CD4-positive, alpha-beta T cell treated with Interleukin-4 for 4 hours (primary cell): ENCODE measurements around the gene DENND6A.
"Not testable (repeated sequence)": the region's sequence is repeated elsewhere in the genome, so short reads cannot be mapped to it uniquely, and the experiment has no call there.

Experiments
- DNase-seq: peaks from one replicate; pipeline ENCODE4 v3.0.0-alpha.2; 2020

The DENND6A gene

DNA sequence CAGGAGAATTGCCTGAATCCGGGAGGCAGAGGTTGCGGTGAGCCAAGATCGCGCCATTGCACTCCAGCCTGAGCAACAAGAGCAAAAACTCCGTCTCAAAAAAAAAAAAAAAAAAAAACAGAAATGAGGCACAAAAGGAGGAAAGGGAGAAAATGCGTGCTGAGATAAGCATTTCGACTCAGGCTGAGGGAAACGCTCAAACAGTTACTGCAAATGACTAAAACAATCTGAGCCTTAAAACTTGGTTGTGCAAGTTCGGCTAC is 813 bp downstream of the DENND6A start:
- not testable (repeated sequence) for DNase-seq

- DNase-seq = no peak
These were observed 1.3 kb downstream of the DENND6A start for GRCh38 chr3:57691411-57692132.

DNA sequence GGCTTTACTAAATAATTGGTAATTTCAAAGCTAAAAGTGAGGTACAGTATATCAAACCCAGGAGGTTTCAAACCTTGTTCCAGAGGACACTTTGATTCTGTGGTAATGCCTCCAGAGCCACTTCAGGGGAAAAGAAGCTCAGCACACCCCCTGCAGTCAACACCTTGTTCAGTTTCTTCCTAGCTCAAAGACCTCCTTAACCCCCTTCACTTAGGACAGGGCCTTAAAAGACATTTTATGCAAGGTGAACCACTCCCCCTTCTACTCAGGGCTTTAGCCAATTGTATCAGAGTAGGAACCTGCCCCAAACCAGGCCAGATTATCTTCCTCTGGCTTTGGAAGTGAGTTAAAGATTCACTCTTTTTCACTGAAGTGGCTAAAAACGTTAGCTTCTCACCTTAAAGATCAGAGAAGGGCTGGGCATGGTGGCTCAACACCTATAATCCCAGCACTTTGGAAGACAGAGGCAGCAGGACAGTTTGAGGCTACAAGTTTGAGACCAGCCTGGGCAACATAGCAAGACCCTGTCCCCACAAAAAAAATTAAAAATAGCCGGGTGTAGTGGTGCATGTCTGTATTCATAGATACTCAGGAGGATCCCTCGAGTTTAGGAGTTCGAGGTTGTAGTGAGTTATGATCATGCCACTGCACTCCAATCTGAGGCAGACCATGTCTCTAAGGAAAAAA is 3.4 kb downstream of the DENND6A start:
- DNase-seq = no peak

DNA sequence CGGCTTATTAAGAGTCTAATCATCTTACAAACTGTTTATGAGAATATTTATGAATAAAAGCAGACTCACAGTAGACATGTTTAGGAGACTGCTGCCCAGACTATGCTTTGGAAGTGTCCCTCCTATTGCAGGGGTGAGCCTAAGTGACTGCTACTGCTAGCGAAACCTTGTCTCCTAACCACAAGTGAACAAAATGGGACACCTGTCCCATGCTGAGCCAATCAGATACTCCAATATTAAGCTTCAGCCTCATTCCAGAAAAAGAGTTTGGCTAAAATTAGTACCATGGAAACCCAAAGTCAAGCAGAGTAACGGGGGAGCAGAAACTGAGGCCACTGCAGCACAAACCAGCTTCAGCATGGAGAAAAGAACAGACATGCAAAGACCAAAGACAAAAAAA is 4.6 kb downstream of the DENND6A start:
- no peak for DNase-seq

- no peak for DNase-seq
These were observed 9.6 kb downstream of the DENND6A start for GRCh38 chr3:57683286-57683685.

- DNase-seq = no peak
These were observed 10.6 kb downstream of the DENND6A start for GRCh38 chr3:57682284-57682683.

DNA sequence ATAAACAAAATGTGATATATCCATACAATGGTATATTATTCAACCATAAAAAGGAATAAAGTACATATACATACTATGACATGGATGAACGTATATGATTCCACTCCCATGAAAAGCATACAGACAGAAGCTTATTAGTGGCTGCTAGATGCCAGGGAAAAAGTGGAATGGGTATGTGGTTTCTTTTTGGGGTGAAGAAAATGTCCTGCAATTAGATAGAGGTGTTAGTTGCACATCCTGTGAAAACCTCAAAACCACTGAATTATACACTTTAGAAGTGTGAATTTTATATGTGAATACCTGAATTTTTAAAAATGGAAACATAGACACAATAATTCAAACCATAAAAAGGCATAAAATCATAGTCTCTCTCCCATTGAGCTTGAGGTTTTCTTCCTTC is 11.2 kb downstream of the DENND6A start:
- DNase-seq = peak; percentile 21

GRCh38 chr3:57680046-57680445 is 12.8 kb downstream of the DENND6A start:
- DNase-seq = no peak

GRCh38 chr3:57675530-57675929 is 17.3 kb downstream of the DENND6A start:
- no peak for DNase-seq

DNA sequence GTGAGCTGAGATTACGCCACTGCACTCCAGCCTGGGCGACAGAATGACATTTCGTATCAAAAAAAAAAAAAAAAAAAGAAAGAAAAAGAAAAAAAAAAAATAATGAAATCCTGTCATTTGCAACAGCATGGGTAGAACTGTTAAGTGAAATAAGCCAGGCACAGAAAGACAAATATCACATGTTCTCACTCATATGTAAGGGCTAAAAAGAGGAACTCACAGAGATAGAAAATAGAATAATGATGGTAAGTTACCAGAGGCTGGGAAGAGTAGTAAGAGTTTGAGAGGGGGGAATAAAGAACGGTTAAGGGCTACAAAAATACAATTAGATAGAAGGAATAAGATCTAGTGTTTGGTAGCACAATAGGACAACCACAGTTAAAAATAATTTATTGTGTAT is 19.7 kb downstream of the DENND6A start:
- DNase-seq = no peak

GRCh38 chr3:57670543-57670942 is 22.3 kb downstream of the DENND6A start:
- DNase-seq = no peak

GRCh38 chr3:57661404-57661803 is 31.5 kb downstream of the DENND6A start:
- DNase-seq = no peak

GRCh38 chr3:57659806-57660439 is 33.0 kb downstream of the DENND6A start:
- no peak for DNase-seq

- no peak for DNase-seq
These were observed 33.7 kb downstream of the DENND6A start for GRCh38 chr3:57659004-57659673.

DNA sequence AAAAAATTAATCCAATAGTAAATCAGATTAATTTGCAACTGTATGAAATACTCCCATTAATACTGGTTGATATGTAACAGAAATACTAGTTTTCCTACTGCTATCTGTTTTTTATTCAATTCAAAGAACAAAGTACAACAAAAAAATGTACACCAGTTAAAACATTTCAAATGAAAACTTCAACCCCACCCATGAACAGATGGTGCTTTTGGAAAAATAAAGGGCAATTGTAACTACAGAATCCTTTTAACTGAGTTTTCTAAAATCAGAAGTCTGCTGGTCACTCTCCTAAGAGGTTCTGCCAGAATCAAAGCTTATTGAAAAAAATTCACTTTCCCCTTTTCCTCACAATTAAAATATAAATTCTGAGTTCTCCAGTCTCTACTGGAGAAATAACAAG is 34.3 kb downstream of the DENND6A start:
- no peak for DNase-seq

- no peak for DNase-seq
These were observed 37.1 kb downstream of the DENND6A start for GRCh38 chr3:57655727-57656126.

DNA sequence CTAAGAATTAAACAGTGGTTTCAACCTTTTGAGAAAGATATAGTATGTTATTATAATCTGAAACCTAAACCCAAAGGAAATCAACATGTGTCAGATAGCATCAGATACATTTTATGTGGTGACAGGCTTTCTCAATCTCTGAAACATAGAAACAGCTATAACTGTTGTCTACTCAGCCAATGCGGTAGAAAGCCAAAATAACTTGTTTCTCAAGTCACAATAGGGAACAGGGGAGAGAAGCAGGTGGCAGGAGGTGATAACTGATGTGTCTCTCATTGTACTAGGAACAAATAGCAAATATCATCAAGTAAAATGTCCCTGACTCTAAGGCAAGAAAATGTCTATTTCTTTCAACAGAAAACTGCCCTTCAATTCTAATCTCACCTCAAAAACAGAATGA is 38.6 kb downstream of the DENND6A start:
- no peak for DNase-seq

GRCh38 chr3:57652203-57652602 is 40.7 kb downstream of the DENND6A start:
- DNase-seq = no peak

- DNase-seq = no peak
These were observed 45.5 kb downstream of the DENND6A start for GRCh38 chr3:57647292-57647940.

GRCh38 chr3:57646723-57647122 is 46.2 kb downstream of the DENND6A start:
- peak; percentile 3 for DNase-seq

- DNase-seq = no peak
These were observed 48.1 kb downstream of the DENND6A start for GRCh38 chr3:57644740-57645139.

- DNase-seq = no peak
These were observed 55.5 kb downstream of the DENND6A start for GRCh38 chr3:57637391-57637790.

DNA sequence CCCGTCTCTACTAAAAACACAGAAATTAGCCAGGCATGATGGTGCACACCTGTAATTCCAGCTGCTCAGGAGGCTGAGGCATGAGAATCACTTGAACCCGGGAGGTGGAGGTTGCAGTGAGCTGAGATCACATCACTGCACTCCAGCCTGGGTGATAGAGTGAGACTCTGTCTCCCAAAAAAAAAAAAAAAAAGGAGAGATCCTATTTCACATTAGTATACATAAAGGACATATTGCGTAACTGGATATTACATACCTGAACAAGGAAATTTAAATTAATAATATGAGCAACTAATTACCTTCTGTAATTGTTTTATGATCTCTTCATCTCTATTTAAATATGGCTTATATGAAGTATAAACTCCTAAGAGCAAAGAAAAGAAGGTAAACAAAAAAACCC is 58.6 kb downstream of the DENND6A start:
- not testable (repeated sequence) for DNase-seq
